Measurements from ENCODE around the gene TRIM28.

- TF ChIP-seq ZNF138 (CRISPR knock-in tag; conservative IDR thresholded peaks at IDR 0.05) (no peak), USF1 (CRISPR knock-in tag; IDR thresholded peaks at IDR 0.05) (no peak), CREB1 (CRISPR knock-in tag; IDR thresholded peaks at IDR 0.05) (no peak), ZNF416 (CRISPR knock-in tag; IDR thresholded peaks at IDR 0.05) (no peak), FOXP1 (CRISPR knock-in tag; IDR thresholded peaks at IDR 0.05; ENCODE audit: borderline replicate concordance) (no peak), SP1 (CRISPR knock-in tag; conservative IDR thresholded peaks at IDR 0.05) (no peak), NFYB (CRISPR knock-in tag; conservative IDR thresholded peaks at IDR 0.05; ENCODE audit: low read depth) (no peak), GRHL2 (CRISPR knock-in tag; IDR thresholded peaks at IDR 0.05; ENCODE audit: insufficient replicate concordance, severe bottlenecking) (no peak), FOXK1 (CRISPR knock-in tag; IDR thresholded peaks at IDR 0.05) (no peak)
- TF ChIP-seq, protein P1, sequence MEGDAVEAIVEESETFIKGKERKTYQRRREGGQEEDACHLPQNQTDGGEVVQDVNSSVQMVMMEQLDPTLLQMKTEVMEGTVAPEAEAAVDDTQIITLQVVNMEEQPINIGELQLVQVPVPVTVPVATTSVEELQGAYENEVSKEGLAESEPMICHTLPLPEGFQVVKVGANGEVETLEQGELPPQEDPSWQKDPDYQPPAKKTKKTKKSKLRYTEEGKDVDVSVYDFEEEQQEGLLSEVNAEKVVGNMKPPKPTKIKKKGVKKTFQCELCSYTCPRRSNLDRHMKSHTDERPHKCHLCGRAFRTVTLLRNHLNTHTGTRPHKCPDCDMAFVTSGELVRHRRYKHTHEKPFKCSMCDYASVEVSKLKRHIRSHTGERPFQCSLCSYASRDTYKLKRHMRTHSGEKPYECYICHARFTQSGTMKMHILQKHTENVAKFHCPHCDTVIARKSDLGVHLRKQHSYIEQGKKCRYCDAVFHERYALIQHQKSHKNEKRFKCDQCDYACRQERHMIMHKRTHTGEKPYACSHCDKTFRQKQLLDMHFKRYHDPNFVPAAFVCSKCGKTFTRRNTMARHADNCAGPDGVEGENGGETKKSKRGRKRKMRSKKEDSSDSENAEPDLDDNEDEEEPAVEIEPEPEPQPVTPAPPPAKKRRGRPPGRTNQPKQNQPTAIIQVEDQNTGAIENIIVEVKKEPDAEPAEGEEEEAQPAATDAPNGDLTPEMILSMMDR (IDR thresholded peaks at IDR 0.05), result no peak
Observed at GRCh38 chr19:58521651-58522050, 22.2 kb upstream of the TRIM28 start.
